HG02981 (cell line): ENCODE data around the gene GRID2IP.
"Not testable (repeated sequence)": the region's sequence is repeated elsewhere in the genome, so short reads cannot be mapped to it uniquely, and the experiment has no call there.

Experiments
- ATAC-seq: cut with Tn5 transposase; IDR thresholded peaks from one replicate; pipeline ENCODE4 v1.9.1; 2021; ENCODE audit warnings: mild to moderate bottlenecking, moderate library complexity; ENCODE audit not compliant: unreplicated experiment

Gene GRID2IP

DNA sequence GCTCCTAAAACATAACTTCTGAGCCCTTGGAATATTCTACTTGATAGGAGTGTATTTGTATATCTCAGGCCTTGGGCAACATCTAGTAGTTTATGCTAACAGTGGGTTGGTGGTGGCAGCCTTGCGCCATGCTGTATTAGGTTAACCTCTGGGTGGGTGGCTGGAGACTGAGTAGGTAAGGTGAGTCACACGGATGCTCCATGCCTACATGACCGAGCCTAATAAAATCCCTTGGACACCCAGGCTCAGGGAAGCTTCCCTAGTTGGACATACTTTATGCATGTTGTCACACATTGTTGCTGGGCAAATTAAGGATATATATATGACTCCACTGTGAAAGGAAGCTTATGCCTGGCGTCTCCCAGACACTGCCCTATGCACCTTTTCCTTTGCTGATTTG is 97.5 kb downstream of the GRID2IP start:
- no peak for ATAC-seq

DNA sequence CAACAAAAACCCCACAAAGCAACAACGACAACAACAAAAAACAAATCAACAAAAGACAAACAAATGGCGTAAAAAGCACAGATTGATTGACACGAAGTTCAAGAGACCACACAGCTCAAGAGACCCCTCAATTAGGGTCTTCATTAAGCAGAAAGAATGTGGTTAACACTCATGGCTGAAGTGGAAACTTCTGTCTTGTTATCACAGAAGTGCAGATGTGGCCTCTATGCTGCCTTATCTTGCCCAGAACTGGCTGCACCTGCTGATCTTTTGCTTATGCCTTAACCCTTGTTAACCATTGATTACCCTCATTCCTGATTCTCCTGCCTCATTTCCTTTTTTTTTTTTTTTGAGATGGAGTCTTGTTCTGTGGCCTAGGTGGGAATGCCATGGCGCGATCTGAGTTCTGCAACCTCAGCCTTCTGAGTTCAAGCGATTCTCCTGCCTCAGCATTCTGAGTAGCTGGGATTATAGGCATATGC is 100.0 kb downstream of the GRID2IP start:
- no peak for ATAC-seq

DNA sequence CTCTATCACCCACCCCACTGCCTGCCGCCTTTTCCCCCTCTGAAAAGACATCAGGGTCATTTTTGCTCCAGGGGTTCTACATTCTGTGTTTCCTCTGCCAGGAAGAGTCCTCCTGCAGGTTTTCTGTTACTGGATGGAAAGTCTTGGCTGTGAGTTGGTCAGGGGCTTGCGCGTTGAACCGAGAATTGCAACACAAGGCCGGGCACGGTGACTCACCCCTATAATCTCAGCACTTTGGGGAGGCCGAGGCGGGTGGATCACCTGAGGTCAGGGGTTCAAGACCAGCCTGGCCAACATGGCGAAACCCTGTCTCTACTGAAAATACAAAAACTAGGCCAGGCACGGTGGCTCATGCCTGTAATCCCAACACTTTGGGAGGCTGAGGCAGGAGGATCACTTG is 100.7 kb downstream of the GRID2IP start:
- ATAC-seq: not testable (repeated sequence)

DNA sequence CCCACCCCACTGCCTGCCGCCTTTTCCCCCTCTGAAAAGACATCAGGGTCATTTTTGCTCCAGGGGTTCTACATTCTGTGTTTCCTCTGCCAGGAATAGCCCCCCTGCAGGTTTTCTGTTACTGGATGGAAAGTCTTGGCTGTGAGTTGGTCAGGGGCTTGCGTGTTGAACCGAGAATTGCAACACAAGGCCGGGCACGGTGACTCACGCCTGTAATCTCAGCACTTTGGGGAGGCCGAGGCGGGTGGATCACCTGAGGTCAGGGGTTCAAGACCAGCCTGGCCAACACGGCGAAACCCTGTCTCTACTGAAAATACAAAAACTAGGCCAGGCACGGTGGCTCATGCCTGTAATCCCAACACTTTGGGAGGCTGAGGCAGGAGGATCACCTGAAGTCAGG is 101.4 kb downstream of the GRID2IP start:
- ATAC-seq: not testable (repeated sequence)

DNA sequence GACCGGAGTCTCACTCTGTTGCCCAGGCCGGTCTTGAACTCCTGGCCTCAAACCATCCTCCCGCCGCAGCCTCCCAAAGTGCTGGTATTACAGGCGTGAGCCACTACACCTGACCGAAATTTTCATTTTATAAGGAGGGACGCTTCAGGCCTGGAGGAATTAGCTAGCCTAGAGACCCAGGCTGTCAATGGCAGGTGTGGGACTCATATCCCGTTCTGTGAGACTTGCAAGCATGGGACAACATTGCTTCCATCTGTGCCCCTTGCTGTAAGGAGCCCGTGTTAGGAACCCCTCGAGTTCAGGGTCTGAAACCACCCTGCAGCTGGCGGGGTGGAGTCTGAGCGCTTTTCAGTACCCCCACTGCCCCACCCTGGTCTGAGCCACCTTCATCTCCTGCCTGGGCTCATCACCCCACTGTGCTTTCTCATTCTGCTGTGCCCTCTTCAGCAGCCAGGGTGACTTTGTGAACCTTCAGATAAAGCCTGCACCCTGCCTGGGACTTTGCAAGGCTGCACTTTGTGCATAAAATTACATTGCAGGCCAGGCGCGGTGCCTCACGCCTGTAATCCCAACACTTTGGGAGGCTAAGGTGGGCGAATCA is 102.2 kb downstream of the GRID2IP start:
- no peak for ATAC-seq

DNA sequence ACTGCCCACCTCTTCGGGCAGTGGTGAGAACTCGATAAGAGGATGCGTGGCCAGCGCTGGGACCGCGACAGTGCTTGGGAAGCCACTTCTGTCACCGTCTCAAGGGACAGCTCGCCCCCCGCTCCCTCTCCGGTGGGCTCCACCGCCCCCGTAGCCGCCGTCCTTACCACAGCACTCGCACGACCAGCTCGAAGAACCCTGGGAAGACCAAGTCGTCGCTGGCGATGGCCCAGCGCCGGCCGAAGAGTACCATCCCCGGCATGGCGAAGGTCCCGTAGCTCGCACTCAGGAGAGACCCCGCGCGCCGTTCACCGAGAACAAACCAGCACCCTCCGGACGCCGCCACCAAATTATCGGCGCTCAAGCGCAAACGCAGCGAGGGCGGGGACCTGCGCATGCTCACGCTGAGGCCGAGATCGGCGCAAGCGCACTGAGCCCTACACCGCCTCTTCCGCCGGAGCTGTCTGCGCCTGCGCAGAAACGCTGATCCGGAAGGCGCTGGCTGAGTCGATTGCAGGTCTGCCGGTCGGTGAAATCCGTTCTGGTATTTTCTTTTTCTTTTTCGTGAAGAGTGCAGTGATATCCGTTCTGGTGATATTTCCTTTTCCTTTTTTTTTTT is 103.6 kb downstream of the GRID2IP start, which contains the start of gene DAGLB:
DAGLB (minus strand) TSS at position 374 of the 619 bp plus-strand sequence; CDS start at position 262, 112 bp downstream.
- peak; percentile 88 for ATAC-seq
